GM20431 (cell line): ENCODE data around the gene CDH23.

Source experiments
- in situ Hi-C: fragments of 300-500 bp; cut with MseI, MboI; formaldehyde crosslinking; loops from one replicate; pipeline ENCODE4 v1.15.0; 2020; ENCODE audit warnings: low sequenced_read_pairs; ENCODE audit not compliant: unreplicated experiment

The CDH23 gene

DNA sequence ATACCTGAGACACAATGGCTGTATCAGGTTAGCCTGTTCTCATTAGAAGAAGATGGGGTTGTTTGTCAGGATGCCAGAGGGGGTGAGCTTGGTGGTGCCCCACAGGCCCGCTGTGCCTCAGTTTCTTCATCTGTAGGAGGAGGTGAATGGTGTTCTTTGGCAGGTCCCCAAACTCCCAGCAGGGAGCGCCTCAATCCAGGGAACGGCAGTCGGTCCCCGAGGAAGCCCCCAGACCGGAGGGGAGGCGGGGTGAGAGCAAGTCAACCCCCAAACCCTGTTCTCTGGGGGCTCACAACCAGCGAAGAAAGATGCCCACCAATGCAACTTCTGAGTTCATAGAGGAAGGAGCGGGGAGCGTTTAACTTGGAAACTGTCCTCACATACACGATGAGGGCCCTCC lies 306.9 kb downstream of the CDH23 start:
- in situ Hi-C loops = loop anchor here (10.0 to 25.0 kb wide), 2 partner anchors 319 to 391 kb away; partner anchors contain the start of gene SLC29A3

DNA sequence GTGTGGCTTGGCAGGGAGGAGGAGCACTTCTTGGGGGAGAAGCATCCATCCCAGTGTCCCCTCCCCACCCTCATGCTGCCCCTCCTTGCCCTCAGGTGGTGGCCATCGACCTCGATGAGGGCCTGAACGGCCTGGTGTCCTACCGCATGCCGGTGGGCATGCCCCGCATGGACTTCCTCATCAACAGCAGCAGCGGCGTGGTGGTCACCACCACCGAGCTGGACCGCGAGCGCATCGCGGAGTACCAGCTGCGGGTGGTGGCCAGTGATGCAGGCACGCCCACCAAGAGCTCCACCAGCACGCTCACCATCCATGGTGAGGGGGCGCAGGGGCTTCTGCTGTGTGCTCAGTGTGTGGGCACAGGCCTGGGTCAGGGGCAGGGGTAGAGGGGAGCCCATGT lies 308.1 kb downstream of the CDH23 start:
- in situ Hi-C loops = loop anchor here (10.0 to 25.0 kb wide), 2 partner anchors 320 to 393 kb away; partner anchors contain the start of gene SLC29A3

DNA sequence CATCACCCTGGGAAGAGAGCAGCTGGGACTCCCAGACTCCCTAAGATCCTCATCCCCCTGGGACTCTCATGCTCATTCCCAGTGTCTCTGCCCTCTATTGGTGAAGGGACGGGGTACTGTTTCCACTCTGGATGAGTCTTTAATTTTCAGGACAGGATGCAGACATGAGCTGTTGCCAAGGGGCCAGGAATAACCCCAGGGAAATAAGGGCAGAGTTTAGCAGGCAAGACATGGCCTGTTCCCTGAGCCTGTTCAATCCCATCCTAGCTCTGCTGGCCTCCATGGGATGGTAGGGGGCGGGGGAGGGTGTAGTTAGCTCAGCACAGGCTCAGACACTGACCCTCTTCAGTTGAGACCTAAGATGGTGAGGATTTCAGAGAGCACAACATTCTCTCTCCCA lies 308.9 kb downstream of the CDH23 start:
- in situ Hi-C loops = loop anchor here (10.0 to 25.0 kb wide), 2 partner anchors 321 to 393 kb away; partner anchors contain the start of gene SLC29A3

DNA sequence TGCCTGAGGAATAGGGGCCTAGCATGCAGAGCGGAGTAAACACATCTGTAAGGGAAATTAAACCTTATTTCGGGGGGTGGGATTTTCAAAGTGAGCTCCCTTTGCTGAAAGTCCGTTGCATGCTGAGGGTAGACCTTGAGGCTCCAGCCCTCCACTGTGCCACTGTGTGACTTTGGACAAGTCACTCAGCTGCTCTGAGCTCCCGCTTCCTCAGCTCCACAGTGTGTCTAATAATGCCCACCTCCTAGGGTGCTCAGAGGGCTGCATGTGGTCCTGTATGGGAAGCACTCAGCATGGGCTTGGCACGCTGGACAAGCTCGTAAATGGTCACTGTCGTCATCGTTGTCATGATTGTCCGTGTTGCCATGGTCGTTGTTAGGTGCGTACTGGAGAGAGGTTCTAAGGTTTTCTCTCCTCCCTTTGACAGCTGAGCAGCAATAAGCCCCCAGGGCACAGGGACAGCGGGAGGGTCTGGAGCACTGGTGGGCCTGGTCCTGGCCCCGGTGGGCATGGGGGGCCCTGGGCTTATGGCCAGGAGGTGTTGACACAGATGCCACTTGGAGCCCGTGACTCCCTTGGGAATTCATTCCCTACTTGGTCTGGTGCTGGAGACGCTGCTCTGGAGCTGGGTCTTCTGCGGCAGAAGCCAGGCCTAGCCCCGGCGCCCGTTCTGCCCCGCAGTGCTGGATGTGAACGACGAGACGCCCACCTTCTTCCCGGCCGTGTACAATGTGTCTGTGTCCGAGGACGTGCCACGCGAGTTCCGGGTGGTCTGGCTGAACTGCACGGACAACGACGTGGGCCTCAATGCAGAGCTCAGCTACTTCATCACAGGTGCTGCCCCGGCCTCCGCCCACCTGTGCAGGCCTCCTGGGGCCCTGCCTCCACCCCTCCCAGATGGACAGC lies 309.7 kb downstream of the CDH23 start:
- in situ Hi-C loops = loop anchor here (10.0 to 25.0 kb wide), 2 partner anchors 322 to 394 kb away; partner anchors contain the start of gene SLC29A3

DNA sequence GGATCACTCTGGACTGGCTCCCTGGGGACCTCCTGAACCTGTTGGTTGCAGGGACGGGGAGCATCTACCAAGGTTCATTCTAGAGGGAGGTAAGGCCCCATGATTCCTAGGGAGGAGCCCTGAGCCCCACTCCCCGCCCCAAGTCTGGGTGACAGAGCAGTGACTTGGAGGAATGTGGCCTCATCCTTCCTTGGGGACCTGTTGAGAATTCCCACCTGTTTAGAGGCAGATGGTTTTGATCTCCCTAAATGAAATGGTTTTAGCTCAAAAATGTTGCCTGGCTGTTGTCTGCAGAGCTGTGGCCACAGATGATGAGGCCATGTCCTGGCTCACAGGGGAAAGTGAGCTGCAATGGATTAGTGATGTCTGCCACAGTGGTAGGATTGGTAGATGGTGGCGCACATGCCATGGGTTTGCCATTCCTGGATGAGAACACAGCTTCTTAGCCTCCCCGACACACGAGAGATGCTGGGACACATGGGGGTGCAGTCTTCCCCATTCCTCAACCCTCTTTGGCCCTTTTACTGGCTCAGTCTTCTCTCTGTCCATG lies 310.6 kb downstream of the CDH23 start:
- in situ Hi-C loops = loop anchor here (10.0 to 25.0 kb wide), 2 partner anchors 323 to 395 kb away; partner anchors contain the start of gene SLC29A3

DNA sequence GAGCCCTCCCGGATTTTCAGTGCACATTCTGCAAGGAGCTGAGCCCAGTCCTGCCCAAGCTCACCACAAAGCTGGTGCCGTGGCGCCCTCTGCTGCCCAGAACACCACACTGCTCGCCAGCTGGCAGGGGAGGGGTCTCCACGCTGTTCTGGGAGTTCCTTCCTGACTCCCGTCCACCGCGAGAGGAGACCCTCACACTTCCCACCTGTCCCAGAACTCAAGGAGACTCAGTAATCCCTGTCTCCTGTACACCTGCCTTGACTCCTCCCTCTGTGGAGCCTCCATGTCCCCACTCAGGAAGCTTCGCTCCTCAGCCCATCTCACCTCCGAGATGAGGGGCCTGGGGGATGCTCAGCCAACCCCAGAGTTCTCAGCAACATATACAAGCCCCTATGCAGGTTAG lies 311.6 kb downstream of the CDH23 start:
- in situ Hi-C loops = loop anchor here (10.0 to 25.0 kb wide), 2 partner anchors 324 to 396 kb away; partner anchors contain the start of gene SLC29A3

DNA sequence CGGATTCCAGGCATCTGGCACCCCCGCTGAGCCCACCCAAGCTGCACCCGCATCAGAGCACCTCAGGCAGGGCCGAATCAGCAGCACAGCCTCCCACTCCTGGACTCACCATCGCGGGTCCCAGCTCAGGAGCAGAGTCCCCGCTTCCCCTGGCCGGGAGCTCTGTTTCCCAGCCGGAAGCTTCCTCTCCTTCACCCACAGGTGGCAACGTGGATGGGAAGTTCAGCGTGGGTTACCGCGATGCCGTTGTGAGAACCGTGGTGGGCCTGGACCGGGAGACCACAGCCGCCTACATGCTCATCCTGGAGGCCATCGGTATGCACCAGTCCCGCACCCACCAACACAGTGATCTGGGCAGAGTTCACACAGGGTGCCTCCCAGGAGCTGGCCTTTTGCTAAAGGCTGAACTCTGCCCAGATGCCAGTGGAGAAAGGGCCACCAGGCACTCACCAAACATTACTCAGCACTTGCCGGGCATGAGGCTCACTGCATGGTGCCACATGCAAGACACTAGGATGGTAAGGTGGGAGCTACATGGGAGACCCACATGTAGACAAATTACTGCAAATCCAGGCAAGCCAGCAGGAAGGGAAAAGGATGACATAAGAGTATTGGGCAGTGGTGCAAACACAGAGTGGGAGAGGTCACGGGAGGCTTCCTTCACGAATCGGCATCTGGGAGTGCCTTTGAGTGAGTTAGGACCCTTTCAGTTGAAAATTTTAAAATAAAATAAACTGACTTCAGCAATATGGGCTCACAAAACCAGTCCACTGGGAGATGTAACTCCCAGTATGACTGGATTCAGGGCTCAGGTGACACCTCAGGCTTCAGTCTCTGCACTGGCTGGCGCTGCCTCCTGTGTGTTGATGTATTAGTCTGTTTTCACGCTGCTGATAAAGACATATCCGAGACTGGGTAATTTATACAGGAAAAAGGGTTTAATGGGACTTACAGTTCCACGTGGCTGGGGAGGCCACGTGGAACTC lies 312.5 kb downstream of the CDH23 start:
- in situ Hi-C loops = loop anchor here (10.0 to 25.0 kb wide), 2 partner anchors 324 to 397 kb away; partner anchors contain the start of gene SLC29A3

DNA sequence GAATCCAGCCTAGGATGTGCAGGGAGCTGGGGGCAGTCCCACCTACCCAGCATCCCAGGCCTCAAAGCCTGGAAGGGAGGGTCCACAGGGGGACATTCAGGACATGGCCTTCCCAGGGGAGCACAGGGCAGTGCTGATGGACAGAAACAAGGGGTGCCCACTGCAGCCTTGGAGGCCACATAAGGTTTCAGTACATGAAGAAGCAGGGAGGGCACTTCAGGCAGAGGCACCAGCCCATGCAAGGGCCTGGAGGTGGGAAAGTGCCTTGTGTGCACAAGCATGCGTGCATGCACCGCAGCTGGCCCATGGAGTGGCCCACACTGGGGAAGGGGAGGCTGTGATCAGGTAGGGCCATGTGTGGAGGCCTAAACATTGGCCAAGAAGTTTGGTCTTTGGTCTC lies 313.8 kb downstream of the CDH23 start:
- in situ Hi-C loops = loop anchor here (25.0 kb wide), 1 partner anchor 398 kb away; the partner anchor contains the start of gene SLC29A3

DNA sequence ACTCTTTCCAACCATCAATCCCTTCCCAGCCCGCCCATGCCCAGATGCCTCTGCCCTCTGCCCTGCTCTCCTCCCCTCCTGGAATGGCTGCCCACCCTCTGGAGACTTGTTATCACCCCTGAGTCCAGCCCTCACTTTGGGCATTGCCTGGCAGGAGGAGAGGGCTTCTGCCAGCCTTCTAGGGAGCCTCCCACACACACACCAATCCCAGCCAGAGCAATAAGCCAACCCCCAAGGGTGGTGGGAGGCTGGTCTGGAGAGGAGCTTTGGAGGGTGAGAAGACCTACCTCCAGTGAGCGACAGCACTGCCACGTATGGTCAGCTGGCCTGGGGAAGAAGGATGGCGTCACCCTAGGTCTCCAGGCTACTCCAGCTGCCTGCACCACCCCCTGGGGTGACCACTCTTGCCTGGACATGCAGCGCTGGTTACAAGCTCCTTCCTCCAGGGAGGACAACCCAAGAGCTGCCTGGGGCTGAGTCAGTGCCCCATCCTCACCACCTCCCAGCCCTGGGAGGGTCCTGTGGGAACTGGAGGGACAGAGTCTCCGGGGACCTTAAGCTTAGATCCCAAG lies 314.4 kb downstream of the CDH23 start:
- in situ Hi-C loops = loop anchor here (25.0 kb wide), 1 partner anchor 399 kb away; the partner anchor contains the start of gene SLC29A3

DNA sequence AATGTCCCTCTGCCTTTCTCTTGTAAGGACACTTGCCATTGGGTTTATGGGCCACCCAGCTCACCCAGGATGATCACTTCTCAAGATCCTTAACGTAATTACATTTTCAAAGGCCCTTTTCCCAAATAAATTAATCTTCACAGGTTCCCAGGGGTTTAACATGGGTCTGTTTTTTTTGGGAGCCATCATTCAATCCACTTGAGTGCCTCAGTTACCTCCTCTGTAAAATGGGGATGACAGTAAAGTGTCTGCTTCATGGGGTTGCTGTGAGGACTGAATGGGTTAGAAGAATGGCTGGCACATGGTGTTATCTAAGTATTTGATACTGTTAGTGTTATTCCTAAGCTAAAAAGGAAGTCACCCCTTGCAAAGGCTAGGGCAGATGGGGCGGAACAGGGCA lies 315.4 kb downstream of the CDH23 start:
- in situ Hi-C loops = loop anchor here (25.0 kb wide), 1 partner anchor 400 kb away; the partner anchor contains the start of gene SLC29A3

DNA sequence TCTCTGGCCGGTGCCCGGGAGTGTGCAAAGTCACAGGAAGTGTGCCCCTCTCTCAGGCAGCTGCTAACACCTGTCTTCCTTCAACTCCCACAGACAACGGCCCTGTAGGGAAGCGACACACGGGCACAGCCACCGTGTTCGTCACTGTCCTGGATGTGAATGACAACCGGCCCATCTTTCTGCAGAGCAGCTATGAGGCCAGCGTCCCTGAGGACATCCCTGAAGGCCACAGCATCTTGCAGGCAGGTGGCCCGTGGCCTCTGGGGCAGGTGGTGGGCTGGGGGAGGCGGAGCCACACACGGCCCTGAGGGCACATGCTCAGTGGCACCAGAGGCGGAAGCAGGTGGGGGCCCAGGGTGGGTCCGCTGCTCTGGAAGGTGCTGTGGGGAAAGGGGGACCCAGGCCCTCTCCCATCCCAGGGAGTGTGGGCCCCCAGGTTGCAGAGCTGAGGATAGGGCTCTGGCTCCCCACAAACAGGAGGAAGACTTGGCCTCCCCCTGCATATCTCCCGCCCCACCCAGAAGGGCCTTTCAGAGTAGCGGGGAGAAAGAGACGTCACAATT lies 315.9 kb downstream of the CDH23 start:
- in situ Hi-C loops = loop anchor here (25.0 kb wide), 1 partner anchor 400 kb away; the partner anchor contains the start of gene SLC29A3

DNA sequence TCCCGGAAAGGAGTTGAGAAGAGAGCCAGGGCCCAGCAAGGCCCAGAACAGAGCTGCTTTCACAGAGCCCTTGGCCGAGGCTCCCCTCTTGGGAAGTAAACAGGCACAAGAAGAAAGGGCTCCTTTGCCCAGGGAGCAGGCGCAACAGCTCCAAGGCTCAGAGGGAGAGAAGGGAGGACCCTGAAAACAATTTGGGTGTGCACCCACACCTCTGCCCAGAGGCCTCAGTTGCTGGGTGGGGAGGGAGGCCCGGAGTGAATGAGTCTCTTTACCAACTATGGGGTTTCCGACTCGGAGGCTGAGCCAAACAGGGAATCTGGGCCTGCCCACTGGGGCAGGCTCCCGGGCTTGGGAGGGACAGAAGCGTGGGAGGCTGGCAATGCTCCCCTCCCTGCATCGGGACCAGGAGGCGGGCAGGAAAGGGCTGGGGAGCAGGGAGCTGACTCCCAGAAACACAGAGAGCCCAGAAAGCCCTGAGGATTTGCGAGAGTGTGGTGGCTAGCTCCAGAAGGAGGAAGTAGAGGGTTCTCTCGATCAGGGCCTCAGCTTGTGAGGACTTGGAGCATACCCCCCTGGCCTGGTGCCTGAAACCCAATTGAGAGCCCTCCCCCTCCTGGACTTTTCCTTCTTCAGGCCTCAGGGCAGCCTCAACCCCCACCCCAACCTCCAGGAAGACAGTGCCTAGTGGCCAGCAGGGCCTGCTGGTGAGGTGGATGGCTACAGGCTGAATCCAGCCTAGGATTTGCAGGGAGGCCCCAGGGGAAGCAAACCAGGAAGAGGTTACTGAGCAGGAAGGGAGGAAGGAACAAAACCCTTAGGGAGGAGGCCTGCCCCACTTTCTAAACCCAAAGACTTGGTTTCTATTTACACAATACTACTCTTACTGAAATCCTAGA lies 316.7 kb downstream of the CDH23 start:
- in situ Hi-C loops = loop anchor here (25.0 kb wide), 1 partner anchor 401 kb away; the partner anchor contains the start of gene SLC29A3

DNA sequence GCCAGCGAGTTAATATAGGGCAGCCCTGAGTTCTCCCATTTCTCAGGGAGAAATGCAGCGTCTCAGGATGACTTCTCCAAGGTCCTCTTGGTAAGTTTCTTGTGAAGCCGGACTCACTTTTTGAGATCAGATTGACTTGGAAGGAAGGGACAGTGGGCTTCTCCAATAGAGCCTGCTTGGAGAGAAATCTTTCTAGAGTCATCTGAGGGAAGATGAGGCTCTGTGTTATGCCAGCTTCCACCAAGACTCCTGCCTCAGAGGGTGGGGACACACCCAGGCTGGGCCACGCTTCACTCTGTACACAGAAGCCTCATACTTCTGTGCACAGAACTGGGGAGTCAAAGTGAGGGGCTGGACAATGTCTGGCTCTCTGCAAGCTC lies 317.3 kb downstream of the CDH23 start:
- in situ Hi-C loops = loop anchor here (25.0 kb wide), 1 partner anchor 402 kb away; the partner anchor contains the start of gene SLC29A3

DNA sequence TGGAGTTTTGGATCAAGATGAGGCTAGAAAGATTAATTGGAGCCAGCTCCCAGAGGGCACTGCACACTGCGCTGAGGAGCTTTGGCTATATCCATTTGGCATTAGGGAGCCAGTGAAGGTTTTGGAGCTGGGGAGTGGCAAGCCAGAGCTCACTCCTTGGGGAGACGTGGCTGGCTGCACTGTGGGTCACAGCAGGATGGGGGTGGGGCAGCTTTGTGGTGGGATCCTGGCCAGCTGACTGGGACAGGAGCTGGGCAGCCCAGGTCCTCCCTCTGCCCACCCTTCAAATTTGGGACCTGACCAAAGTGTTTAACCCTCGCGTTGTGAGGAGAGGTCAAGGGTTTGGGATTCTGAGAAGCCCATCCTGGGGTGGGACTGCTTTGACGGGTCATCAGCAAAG lies 317.9 kb downstream of the CDH23 start:
- in situ Hi-C loops = loop anchor here (25.0 kb wide), 1 partner anchor 402 kb away; the partner anchor contains the start of gene SLC29A3

DNA sequence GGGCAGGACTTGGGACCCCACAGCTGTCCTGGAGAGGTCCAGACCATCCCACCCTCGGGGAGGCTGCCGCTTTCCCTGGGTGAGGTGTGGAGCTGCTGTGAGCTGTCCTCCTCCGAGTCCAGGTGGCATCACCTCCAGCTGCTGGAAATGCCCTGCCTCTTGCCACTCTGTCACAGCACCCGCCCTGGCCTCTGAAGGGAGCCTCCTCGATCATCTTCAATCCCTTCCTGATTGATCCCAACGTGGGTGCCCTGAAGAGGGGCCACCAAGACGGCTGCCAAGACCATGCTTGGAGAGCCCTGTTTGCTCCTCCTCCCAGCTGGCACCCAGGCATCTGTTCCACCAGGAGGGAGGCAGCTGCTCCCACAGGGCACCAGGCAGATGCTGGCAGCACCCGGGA lies 318.3 kb downstream of the CDH23 start:
- in situ Hi-C loops = loop anchor here (25.0 kb wide), 1 partner anchor 403 kb away; the partner anchor contains the start of gene SLC29A3

DNA sequence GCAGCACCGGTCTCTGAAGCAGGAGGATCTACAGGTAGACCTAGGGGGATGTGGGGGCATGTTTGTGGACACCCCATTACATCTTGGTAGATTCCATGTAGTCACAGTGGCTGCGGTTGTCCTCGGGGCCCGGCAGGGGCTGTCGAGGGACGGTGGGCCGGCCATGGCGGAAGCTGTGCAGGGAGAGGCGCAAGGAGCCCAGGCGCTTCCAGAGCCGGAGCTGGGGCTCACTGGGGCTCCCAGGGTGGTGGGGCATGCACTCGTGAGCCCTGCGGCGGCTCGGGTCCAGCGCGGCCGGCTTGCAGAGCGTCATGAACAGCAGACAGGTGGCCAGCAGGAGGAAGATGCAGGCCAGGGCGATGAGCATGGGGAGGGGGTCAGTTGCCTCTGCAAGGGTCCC lies 319.1 kb downstream of the CDH23 start:
- in situ Hi-C loops = loop anchor here (25.0 kb wide), 1 partner anchor 404 kb away; the partner anchor contains the start of gene SLC29A3

DNA sequence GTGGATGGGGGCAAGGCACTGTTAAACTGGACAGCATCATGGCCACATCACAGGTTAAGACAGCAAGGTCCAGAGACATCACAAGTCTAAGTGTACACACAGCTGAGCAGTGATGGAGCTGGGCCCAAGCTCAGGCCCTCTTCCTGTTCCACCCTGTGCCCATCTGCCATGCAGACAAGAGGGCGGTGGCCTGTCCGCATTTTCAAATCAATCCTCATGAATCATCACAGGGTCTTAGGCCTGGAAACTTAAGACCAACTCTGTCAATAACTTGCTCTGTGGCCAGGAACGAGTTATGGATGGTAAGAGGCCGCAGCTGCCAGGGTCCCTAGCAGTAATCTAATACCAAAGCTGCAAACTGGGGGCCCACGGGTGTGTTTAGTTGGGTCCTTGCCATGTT lies 319.7 kb downstream of the CDH23 start:
- in situ Hi-C loops = loop anchor here (25.0 kb wide), 1 partner anchor 404 kb away; the partner anchor contains the start of gene SLC29A3
